ENCODE measurements around the gene BCKDHA. TPM values are rescaled to one million over a fixed set of nuclear protein-coding genes. Genes with fewer than 3 reads are reported as not detected.

The BCKDHA gene
- total RNA-seq, 1 donor from 2014 or later, result 6.8 TPM

DNA sequence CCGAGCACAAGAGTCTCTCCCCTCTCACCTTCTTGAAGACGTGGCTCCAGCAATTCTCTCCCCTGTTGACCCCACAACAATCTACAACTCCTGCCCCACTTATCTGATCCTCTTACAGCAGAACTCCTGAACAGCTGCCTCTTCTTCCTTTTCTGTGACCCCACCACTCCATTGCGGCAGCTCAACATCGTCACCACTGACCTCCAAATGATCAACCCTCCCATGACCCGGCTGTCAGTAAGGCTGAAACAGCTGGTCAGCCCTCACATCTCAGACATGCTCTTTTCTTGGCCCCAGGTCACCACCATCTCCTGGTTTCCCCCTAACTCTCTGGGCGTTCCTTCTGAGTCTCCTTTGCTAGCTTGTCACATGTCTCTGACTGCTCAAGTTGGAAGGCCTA lies 2.3 kb upstream of the BCKDHA start:
- no peaks in the 10 kb centered on the region for H3K27me3 Mint-ChIP-seq (ENCODE audit: low read depth)
- H3K9me3 Mint-ChIP-seq, result no peaks in the 10 kb centered on the region
- H3K36me3 Mint-ChIP-seq (ENCODE audit: low read depth), result no peaks in the 10 kb centered on the region
- DNase-seq (ENCODE audit: low read depth, low spot score), result no peak
- H3K4me3 Mint-ChIP-seq, result peak overlapping the region; percentile 77
- peaks cover 38% of the 10 kb centered on the region for H3K4me1 Mint-ChIP-seq
- H3K27ac Mint-ChIP-seq (ENCODE audit: unreplicated experiment), result peak overlapping the region; percentile 70
- TF ChIP-seq, protein P1, sequence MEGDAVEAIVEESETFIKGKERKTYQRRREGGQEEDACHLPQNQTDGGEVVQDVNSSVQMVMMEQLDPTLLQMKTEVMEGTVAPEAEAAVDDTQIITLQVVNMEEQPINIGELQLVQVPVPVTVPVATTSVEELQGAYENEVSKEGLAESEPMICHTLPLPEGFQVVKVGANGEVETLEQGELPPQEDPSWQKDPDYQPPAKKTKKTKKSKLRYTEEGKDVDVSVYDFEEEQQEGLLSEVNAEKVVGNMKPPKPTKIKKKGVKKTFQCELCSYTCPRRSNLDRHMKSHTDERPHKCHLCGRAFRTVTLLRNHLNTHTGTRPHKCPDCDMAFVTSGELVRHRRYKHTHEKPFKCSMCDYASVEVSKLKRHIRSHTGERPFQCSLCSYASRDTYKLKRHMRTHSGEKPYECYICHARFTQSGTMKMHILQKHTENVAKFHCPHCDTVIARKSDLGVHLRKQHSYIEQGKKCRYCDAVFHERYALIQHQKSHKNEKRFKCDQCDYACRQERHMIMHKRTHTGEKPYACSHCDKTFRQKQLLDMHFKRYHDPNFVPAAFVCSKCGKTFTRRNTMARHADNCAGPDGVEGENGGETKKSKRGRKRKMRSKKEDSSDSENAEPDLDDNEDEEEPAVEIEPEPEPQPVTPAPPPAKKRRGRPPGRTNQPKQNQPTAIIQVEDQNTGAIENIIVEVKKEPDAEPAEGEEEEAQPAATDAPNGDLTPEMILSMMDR (conservative IDR thresholded peaks at IDR 0.05), result no peak

DNA sequence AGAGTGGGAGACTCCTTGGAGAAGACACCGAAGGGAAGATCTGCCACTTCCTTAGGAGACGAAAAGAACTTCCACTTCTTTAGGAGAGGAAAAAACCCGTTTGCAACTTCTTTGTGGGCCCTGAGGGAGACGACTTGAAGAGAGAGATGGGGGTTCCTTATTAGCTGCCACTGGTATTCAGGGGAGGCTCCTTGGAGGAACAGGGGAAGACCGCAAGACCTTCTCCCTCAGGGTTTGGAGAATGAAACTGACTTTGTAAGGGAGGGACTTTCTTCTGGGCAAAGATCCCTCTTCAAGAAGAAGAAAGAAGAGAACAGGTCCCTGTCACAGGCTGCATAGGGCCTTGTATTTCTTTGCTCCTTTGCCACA lies 416 bp downstream of the BCKDHA start:
- TF ChIP-seq, protein P1 (conservative IDR thresholded peaks at IDR 0.05), result no peak
- Mint-ChIP-seq H3K27ac (ENCODE audit: unreplicated experiment) (peak overlapping the region; percentile 100), H3K4me3 (peak overlapping the region; percentile 97), H3K36me3 (ENCODE audit: low read depth) (no peaks in the 10 kb centered on the region), H3K4me1 (peaks cover 38% of the 10 kb centered on the region), H3K27me3 (ENCODE audit: low read depth) (no peaks in the 10 kb centered on the region), H3K9me3 (no peaks in the 10 kb centered on the region)
- DNase-seq (ENCODE audit: low read depth, low spot score), result no peak

DNA sequence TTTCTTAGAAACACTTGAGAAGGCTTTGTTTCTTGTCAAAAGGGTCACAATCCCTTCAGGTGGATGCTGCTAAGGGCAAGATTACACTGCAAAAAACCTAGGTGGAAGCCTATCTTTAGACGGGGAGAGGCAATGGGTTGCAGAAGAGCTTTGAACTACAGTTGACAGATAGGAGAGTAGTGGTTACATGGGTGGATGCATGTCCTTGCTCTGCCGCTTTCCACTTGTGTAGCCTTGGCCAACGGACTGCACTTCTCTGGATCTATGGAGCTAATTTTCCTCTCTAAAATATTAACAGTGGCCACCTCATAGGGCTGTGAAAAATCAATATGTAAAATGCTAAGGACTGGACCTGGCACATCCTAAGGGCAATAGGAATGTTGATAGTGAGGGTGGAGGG lies 980 bp downstream of the BCKDHA start:
- peak overlapping the region; percentile 10 for H3K27ac Mint-ChIP-seq (ENCODE audit: unreplicated experiment)
- TF ChIP-seq, protein P1 (conservative IDR thresholded peaks at IDR 0.05), result no peak
- no peaks in the 10 kb centered on the region for H3K27me3 Mint-ChIP-seq (ENCODE audit: low read depth)
- peaks cover 38% of the 10 kb centered on the region for H3K4me1 Mint-ChIP-seq
- DNase-seq (ENCODE audit: low read depth, low spot score), result no peak
- peak overlapping the region; percentile 97 for H3K4me3 Mint-ChIP-seq
- H3K36me3 Mint-ChIP-seq (ENCODE audit: low read depth), result no peaks in the 10 kb centered on the region
- no peaks in the 10 kb centered on the region for H3K9me3 Mint-ChIP-seq

DNA sequence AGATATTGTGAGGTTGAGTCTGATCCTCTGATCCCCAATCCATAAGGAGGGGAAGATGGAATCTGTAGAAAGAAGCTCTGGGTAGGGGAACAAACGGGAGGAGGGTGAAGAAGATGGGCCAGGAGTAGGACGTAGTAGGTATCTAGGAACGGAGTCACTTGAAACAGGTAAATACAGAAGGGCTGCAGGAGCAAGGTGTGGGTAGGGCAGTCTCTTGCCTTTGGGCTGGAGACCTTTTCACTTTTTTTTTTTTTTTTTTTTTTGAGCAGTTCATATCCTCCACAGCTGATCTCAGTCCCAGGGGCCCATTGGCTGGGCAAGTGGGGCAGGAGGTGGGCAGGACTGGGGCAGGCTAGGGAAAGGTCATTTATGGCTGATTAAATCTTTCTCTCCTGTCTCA lies 1.5 kb downstream of the BCKDHA start:
- TF ChIP-seq, protein P1 (conservative IDR thresholded peaks at IDR 0.05), result no peak
- H3K27ac Mint-ChIP-seq (ENCODE audit: unreplicated experiment), result peak overlapping the region; percentile 10
- H3K36me3 Mint-ChIP-seq (ENCODE audit: low read depth), result no peaks in the 10 kb centered on the region
- no peaks in the 10 kb centered on the region for H3K27me3 Mint-ChIP-seq (ENCODE audit: low read depth)
- H3K4me3 Mint-ChIP-seq, result peak overlapping the region; percentile 97
- DNase-seq (ENCODE audit: low read depth, low spot score), result no peak
- no peaks in the 10 kb centered on the region for H3K9me3 Mint-ChIP-seq
- peaks cover 38% of the 10 kb centered on the region for H3K4me1 Mint-ChIP-seq

DNA sequence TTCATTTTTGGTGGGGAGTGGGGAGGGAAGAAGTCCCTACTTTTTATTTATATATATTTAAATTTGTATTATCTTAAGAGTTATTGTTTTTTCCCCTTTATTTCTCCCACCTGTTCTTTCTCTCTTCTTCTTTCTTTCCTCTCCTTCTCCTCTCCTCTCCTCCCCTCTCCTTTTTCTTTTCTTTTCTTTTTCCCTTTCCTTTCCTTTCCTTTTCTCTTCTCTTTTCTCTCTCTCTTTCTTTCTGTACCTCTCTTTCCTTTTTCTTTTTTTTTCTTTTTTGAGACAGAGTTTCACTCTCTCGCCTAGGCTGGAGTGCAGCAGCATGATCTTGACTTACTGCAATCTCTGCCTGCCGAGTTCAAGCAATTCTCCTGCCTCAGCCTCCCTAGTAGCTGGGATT lies 1.9 kb downstream of the BCKDHA start:
- no peaks in the 10 kb centered on the region for H3K36me3 Mint-ChIP-seq (ENCODE audit: low read depth)
- H3K4me3 Mint-ChIP-seq, result peak overlapping the region; percentile 76
- H3K4me1 Mint-ChIP-seq, result peaks cover 38% of the 10 kb centered on the region
- no peaks in the 10 kb centered on the region for H3K9me3 Mint-ChIP-seq
- DNase-seq (ENCODE audit: low read depth, low spot score), result no peak
- TF ChIP-seq, protein P1 (conservative IDR thresholded peaks at IDR 0.05), result no peak
- H3K27me3 Mint-ChIP-seq (ENCODE audit: low read depth), result no peaks in the 10 kb centered on the region
- H3K27ac Mint-ChIP-seq (ENCODE audit: unreplicated experiment), result no peak overlapping the region

DNA sequence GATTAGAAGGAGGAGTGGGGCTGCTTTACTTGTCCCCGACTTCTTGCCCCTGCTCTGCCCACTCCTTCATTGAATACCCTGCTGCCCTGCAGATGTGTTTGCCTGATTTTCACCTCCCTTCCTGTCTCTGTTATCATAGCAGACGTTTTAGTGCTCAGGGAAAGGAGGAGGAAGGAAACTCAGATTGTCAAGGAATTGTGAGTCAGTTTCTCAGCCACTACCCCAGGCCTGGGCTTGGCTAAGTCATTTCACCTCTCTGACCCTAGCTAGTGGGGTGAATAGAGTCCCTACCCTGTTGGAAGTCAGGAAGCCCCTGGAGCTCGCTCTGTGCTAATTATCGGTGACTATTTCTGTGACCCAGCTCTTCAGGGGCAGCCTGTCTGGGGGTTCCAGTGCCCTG lies 3.9 kb downstream of the BCKDHA start:
- TF ChIP-seq, protein P1 (conservative IDR thresholded peaks at IDR 0.05), result no peak
- no peaks in the 10 kb centered on the region for H3K27me3 Mint-ChIP-seq (ENCODE audit: low read depth)
- H3K27ac Mint-ChIP-seq (ENCODE audit: unreplicated experiment), result no peak overlapping the region
- no peaks in the 10 kb centered on the region for H3K36me3 Mint-ChIP-seq (ENCODE audit: low read depth)
- peak overlapping the region; percentile 47 for H3K4me3 Mint-ChIP-seq
- H3K9me3 Mint-ChIP-seq, result no peaks in the 10 kb centered on the region
- peaks cover 26% of the 10 kb centered on the region for H3K4me1 Mint-ChIP-seq
- no peak for DNase-seq (ENCODE audit: low read depth, low spot score)
